Gastrocnemius medialis (tissue), 4 donors: ENCODE measurements around the gene SLC15A2.

Experiments used
- CTCF ChIP-seq, 5 experiments: fragments of 450-650 bp in 3 of 5; fragments of 200-600 bp in 2 of 5; sonication (generic) in 2 of 5; IDR thresholded peaks in 4 of 5; conservative IDR thresholded peaks in 1 of 5; 1 replicate in 4 of 5; 2 replicates in 1 of 5; pipeline ENCODE4 v1.5.1; 2016 to 2019; ENCODE audit warnings: antibody characterized with exemption in 5 of 5, mild to moderate bottlenecking in 3 of 5, moderate library complexity in 3 of 5
- POLR2A ChIP-seq, 2 donors: fragments of 450-650 bp; IDR thresholded peaks; one replicate each; pipeline ENCODE4 v1.6.1; 2017; ENCODE audit warnings: antibody characterized with exemption in 2 of 2, mild to moderate bottlenecking in 2 of 2, moderate library complexity in 2 of 2

GRCh38 chr3:121914081-121914998 lies 20.1 kb downstream of the SLC15A2 start:
- no peak for TF ChIP-seq CTCF (IDR thresholded peaks at IDR 0.05 in 4 of 5, conservative IDR thresholded peaks at IDR 0.05 in 1 of 5)
- TF ChIP-seq POLR2A (IDR thresholded peaks at IDR 0.05): no peak
